AG09309 (cell line): ENCODE measurements around the gene ICE1.

Experiments used
- DNase-seq: peaks from one replicate; pipeline ENCODE4 v3.0.0-alpha.2; 2010; ENCODE audit warnings: low read depth
- H3K4me3 ChIP-seq: 2 replicates; pipeline ENCODE4 v1.5.1; 2011; ENCODE audit warnings: mild to moderate bottlenecking, low read depth, low read length, moderate library complexity; ENCODE audit not compliant: control insufficient read depth
- TF ChIP-seq, protein P1 (sequence below): IDR thresholded peaks from 2 replicates; pipeline ENCODE4 v1.5.1; 2011; ENCODE audit warnings: mild to moderate bottlenecking, low read depth, low read length, inconsistent platforms; ENCODE audit not compliant: insufficient read depth, control insufficient read depth; ENCODE audit errors: missing control alignments

Gene ICE1, protein sequence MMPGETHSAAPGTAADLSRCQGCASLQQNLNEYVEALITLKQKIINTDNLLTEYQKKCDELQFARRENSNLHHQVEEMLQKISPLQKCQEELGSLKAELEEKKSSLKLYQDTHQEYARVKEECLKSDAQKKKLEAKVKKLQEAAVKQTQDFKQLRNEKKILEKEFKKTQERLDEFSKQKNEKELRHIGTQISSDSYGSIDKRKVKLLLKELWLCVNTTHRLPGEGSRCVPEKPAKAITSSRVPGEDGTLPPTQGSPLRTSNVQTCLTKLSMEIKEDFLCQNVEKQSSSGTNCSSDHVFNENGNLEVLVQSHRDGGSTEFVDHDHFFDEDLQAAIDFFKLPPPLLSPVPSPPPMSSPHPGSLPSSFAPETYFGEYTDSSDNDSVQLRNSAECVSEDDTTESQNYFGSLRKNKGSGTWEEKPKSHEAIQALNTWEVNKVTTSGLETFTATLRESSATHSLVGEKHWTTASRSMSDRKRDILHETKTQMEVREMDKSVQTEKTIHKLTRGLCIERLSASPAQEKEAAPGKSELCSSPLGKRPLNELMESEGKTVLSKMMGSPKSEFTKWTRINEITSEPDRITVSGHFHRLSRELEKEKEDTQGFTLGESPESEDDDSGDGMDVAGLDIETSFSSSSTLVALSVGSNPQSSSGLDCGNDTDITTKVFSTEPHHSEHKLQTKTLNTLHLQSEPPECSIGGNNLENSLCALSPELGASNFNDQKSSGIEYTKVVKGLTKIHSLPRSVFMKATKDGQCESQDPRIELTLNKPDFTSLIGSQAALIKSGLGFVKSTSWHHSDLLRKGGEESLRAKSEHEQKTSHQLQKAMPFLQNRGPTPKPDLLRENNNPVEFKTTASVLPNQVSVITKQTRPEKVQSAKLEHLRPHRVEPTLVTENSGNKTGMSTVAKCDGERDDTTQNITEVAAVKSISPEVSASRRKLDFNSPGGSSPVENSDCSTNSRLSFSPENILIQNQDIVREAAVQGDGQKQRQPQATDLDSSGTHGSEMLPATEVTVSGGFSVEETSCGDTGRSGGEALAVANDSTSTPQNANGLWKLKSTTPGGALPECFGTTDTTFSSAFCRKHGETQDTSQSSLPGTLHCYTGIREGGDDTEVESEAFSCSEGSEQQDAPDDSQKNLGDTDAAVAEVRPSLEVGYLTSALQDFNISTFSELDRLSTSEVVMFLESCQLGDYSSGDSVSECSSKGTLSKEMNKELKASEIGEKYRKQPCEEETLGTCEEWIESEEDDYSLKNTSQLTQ (N-terminal part only)

DNA sequence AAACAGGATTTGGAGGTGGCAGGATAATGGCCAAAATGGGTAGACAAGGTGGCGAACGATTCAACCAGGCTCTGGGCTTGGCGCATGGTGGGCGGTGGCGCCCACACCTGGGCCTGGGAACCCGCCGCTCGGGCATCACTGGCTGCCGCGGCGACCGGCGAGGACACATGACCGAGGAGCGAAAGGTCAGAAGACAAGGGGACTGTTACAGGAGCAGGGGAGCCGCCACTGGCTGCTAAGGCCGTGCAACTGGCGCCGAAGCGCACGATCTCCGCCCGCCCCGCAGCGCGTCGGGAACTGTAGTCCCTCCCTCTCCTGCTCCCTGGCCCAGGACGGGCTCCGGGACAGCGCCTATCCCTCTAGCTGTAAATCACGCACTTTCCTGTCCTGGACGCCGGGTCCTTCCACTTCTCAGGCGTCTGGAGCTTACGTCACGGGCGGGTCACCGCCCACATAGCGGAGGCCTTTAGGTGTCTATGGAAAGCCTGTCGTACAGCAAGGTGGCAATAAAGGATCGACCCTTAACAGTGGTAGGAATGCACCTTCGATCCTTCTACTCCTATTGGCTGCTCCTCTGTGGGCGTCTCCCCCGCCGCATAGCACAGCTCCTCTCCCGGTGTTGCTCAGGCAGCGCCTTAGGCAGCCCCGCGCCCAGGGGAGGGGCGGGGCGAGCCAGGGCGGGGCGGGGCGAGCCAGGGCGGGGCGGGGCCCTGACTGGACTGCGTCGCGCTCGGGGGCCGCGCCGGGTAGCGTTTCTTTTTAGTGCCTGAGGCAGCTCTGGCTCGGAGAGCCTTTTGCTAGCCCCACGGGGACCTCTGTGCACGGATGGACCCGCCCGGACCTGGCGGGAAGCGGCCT, at the start of gene ICE1:
TSS of gene ICE1 (plus strand) at position 717 of the 858 bp plus-strand sequence. CDS start 239 bp downstream, outside the sequence.
- peak within 1 kb of the TSS; percentile 96 for H3K4me3 ChIP-seq
- TF ChIP-seq, protein P1, sequence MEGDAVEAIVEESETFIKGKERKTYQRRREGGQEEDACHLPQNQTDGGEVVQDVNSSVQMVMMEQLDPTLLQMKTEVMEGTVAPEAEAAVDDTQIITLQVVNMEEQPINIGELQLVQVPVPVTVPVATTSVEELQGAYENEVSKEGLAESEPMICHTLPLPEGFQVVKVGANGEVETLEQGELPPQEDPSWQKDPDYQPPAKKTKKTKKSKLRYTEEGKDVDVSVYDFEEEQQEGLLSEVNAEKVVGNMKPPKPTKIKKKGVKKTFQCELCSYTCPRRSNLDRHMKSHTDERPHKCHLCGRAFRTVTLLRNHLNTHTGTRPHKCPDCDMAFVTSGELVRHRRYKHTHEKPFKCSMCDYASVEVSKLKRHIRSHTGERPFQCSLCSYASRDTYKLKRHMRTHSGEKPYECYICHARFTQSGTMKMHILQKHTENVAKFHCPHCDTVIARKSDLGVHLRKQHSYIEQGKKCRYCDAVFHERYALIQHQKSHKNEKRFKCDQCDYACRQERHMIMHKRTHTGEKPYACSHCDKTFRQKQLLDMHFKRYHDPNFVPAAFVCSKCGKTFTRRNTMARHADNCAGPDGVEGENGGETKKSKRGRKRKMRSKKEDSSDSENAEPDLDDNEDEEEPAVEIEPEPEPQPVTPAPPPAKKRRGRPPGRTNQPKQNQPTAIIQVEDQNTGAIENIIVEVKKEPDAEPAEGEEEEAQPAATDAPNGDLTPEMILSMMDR, result no peak
- DNase-seq, result peak; percentile 94

DNA sequence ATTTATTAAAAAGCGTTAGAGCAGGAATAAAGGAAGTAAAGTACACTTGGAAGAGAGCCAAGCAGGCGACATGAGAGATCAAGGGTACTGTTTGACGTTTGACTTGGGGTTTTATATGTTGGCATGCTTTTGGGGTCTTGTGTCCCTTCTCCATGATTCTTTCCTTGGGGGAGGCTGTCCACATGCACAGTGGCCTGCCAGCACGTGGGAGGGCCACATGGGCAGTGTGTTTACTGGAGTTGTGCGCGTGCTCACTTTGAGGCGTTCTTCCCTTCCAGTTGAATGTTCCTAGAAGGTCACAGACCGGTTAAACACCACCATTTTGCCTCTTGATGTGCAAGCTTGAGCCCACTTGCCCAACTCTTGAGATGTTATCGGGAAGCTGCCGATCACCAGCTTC, 49.5 kb upstream of the ICE1 start:
- no peak for DNase-seq
- TF ChIP-seq, protein P1, result no peak
- no peak overlapping the region for H3K4me3 ChIP-seq

DNA sequence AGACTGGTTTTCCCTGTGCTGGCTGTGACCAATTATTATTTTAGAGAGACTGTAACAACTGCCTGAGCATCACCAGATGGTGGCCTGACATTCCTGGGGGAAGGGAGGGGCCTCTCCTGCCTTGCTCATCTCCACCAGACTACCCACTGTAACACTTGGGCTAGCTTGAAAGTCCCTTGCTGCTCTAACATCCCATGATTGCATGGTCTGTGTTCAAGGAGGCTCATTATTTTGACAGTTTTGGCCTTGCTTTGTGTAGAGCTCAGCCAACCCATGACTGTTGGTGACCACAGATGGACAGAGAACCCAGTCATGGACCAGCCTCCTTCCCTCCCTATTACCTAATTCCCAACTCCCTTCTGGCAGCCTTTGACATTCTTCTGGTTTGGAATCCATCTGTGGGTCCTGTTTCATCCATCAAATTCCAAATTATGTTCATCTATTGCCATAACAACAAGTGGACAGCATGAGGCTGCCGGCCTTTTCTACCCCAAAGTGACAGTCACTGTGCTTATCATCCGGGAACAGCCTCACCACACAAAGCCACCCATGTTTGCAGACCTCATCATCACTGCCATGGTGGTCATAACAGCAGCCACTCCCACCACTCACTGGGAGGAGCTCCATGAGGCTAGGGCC, 49.0 kb upstream of the ICE1 start:
- no peak for DNase-seq

DNA sequence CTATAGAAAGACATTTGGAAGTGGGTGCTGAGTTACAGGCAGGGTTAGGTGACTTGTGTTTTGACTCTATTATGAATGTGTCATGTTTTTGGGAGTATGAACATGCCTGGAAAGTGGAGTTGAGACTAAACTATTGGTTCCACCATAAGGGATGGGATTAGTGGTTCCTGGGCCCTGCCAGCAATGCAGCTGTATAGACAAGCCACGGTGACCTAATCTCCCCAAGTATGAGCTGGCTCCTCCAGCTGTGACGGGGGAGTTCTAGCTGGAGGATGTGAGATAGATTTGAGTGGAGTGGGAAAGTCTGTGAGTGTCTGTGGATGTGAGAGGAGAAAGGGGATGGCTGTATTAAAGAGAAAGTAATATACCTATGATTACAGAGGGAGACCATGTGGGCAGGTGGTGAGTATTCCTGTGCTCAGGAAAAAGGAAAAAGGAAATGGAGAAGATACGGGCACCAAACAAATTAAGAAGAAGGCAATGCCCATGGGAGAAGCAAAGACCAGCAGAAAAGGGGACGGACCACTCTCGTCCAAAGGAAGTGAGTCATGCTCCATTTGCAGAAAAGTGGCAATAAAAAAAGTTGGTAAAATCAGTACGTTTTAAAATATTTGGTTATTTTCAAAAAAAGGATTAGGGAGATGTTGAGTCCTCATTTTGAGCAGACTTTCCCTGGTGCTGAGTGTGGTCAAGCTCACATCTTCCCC, 48.3 kb upstream of the ICE1 start:
- no peak overlapping the region; the same call in 1 of the 2 replicates for H3K4me3 ChIP-seq
- TF ChIP-seq, protein P1, result no peak
- DNase-seq, result no peak

More for the DNA sequence above, 49.0 kb upstream of the ICE1 start:
- TF ChIP-seq, protein P1, result no peak
- H3K4me3 ChIP-seq, result no peak overlapping the region

DNA sequence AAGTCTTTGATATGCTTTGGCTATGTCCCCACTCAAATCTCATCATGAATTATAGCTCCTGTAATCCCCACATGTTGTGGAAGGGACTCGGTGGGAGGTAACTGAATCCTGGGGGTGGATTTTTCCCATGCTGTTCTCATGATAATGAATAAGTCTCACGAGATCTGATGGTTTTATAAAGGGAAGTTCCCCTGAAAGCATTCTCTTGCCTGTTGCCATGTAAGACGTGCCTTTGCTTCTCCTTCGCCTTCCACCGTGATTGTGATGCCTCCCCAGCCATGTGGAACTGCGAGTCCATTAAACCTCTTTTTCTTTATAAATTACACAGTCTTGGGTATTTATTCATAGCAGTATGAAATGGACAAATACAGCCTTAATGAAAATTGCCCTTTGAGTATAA, 44.7 kb upstream of the ICE1 start:
- TF ChIP-seq, protein P1, result no peak
- no peak for DNase-seq
- no peak overlapping the region for H3K4me3 ChIP-seq
